Stimulated activated CD8-positive, alpha-beta memory T cell treated with anti-CD3 and anti-CD28 coated beads, Interleukin-12 subunit alpha, Interleukin-12 subunit beta, amount 100 ng/mL, for 1 hour (primary cell): ENCODE measurements around the gene ZFAND6.
"Not testable (repeated sequence)": the region's sequence is repeated elsewhere in the genome, so short reads cannot be mapped to it uniquely, and the experiment has no call there.

Experiments
- DNase-seq: peaks from one replicate; pipeline ENCODE4 v3.0.0-alpha.2; 2020; ENCODE audit warnings: low read depth

ZFAND6 gene

DNA sequence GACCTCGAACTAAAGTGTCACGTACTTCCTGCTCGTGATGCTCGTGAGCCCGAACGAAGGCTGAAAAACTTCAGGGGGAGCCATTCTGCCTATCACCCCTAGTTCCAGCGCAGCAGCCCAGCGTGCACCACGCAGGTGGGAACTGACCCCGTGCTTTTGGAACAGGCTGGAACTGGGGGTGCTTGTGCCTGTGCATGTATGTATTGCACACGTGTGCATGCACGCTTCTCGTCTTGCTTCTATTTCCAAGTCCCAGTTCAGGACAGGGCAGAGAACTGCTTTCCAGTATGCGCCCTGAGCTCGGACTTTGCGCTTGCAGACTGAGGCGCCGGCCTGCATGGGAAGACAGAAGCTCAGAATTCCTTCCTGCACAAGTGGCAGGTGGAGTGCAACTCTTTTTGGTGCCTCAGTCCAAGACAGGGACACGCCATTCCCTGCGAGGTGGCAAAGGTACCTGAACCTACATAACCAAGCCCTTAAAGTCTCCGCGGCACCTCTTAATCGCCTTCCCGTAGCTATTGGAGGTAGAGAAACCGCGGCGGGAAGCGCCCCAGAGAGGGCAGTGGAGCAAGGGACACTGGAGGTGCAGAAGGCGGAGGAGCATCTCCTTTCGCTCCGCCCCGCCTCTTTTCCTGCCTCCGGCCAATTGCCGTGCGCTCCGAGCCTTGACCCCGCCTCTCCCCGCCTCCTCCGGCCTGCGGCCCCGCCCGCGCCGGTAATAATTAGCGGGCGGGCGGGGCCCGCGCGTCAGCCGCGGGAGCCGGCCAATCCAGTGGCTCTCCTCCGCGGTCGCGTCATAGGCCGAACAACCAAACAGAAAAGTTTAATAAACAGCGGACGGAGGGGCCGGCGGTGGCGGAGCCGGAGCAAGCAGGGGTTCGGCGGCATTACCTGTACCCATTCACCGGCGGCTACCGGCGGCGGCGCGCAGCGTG lies at the start of gene ZFAND6:
Gene ZFAND6, plus strand, starts transcription at position 826 of the 935 bp plus-strand sequence. CDS start 60,669 bp downstream, outside the sequence.
- peak; percentile 93 for DNase-seq

DNA sequence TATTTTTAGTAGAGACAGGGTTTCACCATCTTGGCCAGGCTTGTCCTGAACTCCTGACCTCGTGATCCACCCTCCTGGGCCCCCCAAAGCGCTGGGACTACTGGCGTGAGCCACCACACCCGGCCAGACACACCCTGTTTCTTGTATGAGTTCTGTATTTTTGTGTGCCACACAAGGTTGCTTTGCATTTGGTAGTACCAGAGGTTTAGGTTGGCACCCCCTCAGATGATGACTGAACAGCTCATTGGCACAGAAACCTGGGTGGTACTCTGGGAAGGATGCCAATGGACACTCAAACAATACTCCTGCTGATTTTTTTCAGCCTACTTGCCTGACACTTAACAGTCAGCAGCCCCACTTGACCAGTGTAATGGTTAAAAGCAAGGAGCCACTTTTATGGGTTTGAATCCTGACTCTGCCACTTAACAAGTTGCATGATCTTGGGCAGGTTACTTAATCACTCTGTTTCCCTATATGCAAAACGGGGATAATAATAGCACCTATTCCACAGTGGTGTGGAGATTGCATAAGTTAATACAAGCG lies 49.3 kb upstream of the ZFAND6 start:
- no peak for DNase-seq

DNA sequence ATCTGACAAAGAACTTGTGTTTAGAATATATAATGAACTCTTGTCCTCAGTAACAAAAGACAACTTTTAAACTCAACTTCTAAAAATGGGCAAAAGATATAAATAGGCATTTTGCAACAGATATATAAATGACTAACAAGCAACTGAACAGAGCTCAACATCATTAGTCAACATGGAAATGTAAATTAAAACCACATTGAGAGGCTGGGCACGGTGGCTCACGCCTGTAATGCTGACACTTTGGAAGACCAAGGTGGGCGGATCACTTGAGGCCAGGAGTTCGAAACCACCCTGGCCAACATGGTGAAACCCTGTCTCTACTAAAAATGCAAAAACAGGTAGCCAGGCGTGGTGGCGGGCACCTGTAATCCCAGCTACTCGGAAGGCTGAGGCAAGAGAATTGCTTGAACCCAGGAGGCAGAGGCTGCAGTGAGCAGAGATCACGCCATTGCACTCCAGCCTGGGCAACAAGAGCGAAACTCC lies 48.4 kb upstream of the ZFAND6 start:
- not testable (repeated sequence) for DNase-seq

DNA sequence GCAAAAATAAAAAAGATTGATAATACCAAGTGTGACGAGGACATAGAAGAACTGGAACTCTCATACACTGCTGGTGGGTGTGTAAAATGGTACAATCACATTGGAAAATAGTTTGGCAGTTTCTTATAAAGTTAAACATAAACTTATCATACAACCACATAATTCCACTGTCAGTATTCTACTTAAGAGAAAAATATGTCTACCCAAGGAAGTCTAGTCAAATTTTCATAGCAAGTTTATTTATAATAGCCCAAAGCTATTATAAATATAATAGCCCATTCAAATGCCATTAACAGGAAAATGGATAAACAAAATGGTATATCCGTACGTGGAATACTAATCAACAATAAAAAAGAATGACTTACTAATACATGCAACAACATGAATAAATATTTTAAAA lies 47.9 kb upstream of the ZFAND6 start:
- DNase-seq = no peak

DNA sequence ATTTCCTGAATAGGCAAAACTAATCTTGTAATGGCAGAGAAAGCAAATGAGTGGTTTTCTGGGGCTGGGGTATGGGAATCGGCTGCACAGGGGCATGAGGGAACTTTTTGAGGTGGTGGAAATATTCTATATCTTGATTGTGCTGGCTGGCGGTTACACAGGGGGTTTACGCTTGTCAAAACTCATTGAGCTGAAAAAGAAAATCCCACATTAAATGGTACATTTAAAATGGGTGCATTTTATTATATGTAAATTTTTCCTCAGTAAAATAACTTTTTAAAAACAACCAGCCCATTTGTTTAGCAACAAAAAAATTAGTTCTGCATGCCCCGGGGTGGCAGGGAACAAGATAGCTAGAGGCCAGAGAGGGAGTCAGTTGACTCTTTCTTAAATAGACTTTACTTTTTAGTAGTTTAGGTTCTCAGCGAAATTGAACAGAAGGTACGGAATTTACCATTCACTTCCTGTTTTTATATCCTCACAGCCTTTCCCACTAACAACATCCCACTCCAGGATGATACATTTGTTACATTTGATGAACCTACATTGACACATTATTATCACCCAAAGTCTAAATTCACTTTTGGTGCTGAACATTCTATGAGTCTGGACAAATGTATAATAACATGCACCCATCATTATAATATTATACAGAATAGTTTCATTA lies 47.3 kb upstream of the ZFAND6 start:
- DNase-seq = no peak

DNA sequence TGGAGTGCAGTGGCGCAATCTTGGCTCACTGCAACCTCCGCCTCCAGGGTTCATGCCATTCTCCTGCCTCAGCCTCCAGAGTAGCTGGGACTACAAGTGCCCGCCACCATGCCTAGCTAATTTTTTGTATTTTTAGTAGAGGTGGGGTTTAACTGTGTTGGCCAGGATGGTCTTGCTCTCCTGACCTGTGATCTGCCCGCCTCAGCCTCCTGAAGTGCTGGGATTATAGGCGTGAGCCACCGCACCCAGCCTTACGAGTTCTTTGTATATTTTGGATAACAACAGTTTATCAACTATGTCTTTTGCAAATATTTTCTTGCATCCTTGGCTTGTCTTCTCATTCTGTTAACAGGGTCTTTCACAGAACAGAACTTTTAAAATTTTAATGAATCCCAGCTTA lies 45.3 kb upstream of the ZFAND6 start:
- DNase-seq = not testable (repeated sequence)

DNA sequence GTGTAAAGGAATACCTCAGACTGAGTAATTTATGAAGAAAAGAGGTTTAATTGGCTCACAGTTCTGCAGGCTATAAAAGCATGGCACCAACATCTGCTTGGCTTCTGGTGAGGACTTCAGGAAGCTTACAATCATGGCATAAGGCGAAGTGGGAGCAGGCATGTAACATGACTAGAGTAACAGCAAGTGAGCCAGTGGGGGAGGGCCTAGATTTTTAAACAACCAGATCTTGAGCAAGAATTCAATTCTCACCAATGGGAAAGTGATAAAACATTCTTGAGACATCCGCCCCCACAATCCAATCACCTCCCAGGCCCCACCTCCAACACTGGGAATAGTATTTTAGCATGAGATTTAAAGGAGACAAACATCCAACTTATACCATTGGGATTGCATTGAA lies 44.3 kb upstream of the ZFAND6 start:
- no peak for DNase-seq

DNA sequence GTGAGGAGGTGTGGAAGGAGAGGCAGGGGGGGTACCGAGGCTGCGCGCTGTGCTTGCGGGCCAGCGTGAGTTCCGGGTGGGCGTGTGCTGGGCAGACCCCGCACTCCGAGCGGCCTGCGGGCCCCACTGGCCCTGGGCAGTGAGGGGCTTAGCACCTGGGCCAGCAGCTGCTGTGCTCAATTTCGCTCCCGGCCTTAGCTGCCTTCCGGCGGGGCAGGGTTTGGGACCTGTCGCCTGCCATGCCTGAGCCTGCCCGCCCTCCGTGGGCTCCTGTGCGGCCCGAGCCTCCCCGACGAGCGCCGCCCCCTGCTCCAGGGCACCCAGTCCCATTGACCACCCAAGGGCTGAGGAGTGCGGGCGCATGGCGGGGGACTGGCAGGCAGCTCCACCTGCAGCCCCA lies 43.0 kb upstream of the ZFAND6 start:
- not testable (repeated sequence) for DNase-seq

DNA sequence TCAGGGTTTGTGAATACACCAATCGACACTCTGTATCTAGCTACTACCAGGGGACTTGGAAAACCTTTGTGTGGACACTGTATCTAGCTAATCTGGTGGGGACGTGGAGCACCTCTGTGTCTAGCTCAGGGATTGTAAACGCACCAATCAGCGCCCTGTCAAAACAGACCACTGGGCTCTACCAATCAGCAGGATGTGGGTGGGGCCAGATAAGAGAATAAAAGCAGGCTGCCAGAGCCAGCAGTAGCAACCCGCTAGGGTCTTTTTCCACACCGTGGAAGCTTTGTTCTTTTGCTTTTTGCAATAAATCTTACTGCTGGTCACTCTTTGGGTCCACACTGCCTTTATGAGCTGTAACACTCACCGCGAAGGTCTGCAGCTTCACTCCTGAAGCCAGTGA lies 42.3 kb upstream of the ZFAND6 start:
- not testable (repeated sequence) for DNase-seq

DNA sequence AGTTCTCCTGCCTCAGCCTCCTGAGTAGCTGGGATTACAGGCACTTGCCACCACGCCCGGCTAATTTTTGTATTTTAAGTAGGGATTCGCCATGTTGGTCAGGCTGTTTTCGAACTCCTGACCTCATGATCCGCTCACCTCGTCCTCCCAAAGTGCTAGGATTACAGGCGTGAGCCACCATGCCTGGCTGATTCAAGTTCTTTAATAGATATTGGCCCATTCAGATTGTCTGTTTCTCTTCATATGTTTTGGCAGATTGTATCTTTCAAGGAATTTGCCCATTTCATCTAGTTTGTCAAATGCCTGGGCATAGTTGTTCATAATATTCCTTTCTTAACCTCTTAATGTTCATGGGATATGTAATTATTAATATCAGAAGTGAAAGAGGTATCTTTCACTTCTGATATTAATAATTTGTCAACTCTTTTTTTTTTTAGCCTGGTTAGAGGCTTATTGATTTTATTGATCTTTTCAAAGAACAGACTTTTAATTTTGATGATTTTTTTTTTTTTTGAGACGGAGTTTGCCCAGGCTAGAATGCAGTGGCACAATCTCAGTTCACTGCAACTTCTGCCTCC lies 40.2 kb upstream of the ZFAND6 start:
- DNase-seq = no peak

DNA sequence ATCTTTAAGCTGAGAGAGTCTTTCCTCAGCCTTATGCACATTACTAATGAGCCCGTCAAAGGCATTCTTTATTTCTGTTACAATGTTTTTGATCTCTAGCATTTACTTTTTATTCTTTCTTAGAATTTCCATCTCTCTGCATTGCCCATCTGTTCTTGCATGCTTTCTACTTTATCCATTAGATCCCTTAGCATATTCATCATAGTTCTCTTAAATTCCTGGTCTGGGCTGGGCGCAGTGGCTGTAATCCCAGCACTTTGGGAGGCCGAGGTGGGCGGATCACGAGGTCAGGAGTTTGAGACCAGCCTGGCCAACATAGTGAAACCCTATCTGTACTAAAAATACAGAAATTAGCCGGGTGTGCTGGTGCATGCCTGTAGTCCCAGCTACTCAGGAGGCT lies 39.3 kb upstream of the ZFAND6 start:
- DNase-seq = not testable (repeated sequence)

DNA sequence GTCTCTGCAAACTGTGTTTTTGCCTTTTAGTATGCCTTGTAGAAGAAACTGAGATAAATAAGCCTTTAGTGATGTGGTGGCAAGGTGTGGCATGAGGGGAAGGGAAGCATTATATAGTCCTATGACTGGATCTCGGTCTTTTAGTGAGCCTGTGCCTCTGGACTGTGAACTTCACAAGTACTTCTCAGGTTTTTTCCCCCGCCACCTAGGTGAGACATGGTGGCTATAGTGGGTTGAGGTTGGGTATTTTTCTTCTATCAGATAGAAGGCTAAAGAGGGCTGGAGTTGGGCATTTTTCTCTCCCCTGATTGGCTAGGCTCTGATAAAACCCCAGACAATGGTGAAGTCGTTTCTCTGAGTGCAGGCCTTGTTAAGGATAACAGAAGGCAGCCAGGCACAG lies 38.7 kb upstream of the ZFAND6 start:
- DNase-seq = no peak

DNA sequence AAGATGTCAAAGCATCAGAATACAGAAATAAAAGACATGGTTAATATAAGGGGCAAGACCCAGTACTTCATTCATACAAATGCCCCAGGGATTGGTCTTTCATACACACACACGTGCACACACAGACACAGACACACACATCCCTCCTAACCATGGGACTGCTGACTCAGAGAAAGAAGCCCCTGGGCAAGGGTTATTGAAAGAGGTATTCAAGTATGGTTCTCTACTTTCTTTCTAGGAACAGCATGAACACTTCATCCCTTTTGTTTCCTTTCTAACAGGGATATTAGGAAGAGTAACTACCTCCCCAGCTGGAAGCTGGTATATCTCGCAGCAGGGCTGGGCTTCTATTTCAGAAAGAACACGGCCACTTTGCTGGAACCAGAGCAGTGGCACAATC lies 33.2 kb upstream of the ZFAND6 start:
- no peak for DNase-seq

DNA sequence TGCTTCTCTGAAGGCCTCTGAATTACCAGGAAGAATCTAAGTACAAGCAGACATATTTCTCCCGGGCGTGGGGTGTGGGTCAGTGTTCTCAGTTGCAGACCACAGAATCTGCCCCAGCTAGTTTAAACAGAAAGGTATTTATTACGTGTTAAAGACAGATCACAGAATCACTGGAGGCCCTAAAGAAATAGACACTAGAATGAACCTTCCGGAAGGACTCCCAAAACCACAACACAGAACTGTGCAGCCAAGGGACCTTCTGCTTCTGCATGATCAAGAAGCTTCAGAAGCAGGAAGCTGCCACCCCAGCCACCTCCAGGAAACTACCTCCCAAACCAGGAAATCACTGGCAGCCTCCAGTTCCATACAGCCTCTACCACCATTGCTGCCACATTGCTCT lies 32.7 kb upstream of the ZFAND6 start:
- DNase-seq = no peak

DNA sequence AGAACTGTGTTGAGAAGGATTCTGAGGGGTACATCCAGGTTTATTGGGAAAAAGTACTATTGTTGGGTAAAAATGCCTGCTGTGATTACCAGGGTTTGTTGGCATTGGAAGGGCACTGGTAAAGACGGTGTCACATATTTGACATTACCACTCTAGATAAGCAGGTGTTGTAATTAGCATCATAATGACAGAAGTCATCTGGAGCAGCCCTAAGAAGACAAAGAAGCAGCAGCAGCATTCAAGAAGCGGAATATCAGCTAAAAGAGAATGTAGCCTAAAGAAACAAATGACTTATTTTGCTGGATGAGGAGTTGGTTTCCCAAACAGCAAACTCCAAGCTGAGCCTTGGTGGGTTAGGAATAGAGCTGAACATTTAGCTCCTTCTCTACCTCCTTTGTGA lies 30.5 kb upstream of the ZFAND6 start:
- DNase-seq = no peak

DNA sequence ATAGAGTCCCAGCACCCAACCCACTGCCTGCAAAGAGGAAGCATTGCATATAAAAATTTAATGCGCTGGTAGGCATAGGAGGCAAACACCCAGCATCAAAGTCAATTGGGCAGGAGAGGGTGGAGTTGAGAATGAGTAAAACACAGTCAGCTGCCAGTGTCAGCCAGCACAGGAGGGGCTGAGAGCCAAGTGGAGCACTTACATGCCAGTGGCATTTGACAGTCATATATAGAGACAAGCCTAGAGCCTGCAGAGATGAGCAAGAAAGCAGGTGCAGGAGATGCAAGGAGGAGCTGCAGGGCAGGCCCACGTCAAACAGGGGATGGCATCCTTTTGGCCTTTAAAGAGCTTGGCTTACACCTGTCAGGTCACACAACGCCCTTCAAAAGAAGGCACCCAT lies 27.6 kb upstream of the ZFAND6 start:
- DNase-seq = no peak

DNA sequence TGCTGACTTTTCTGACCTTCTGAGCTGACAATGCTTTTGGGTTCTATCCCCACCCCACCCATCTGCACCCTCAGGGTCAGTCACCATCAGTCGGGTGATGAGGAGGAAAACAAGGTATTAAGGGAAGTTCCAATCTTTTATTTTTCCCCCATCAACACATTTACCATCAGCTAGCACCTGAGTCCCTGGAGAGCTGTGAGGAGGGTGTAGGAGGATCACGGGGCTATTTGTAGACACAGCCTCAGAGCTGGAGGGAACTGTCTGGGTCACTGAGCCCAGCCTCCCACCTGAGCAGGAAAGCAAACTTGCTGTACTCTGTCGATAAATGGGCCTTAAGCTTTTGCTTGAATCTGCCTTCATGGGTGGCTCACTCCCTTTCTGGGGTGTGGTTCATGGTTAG lies 24.8 kb upstream of the ZFAND6 start:
- DNase-seq = no peak

DNA sequence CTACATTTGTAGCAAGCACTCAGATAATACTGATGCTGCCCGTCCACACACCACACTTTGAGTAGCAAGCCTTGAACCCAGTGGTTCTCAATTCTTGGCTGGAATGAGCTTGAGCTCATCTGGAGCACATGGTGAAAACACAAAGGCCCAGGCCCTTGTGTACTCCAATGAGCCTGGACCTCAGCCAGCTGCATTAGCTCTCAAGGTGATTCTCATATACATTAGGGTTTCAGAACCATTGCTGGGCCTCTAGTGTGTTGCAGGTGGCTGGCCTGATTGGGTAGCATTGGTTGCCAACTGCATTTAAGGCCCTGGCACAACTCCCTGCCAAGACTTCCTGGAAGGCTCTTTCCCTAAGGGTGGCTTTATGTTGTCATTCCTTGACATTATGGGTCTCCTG lies 23.4 kb upstream of the ZFAND6 start:
- no peak for DNase-seq

DNA sequence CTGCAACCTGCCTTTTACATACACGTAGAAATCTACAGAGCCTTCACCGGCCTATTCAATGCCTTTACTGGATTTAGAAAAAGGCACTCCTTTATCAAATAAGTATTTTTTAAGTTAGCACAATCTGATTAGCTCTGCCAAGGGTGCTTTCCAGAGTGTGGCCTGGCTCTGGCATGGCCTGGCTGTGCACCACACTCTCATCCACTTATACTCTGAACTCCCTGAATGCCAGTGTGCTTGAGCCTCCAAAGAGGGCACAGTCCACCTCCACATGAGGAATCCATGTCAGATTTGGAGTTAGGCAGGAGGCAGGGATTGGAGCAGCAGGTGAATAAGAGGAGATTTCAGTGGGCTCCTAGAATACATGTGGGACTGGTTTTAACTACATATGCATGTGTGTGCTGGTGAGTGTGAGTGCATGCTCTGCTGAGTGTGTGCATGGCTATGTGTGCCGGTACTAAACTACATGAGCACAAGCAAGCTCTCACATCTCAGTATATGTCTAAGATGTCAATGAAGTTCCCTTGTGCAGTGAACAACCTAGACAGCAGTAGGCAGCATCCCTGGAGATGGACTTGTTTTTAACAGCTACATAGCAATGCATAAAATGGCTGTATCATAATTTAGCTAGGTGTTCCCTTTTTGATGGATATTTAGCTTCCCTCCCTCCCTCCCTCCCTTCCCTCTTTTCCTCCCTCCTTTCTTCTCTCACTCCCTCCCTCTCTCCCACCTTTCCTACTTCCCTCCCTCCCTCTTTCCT lies 17.8 kb upstream of the ZFAND6 start:
- no peak for DNase-seq

DNA sequence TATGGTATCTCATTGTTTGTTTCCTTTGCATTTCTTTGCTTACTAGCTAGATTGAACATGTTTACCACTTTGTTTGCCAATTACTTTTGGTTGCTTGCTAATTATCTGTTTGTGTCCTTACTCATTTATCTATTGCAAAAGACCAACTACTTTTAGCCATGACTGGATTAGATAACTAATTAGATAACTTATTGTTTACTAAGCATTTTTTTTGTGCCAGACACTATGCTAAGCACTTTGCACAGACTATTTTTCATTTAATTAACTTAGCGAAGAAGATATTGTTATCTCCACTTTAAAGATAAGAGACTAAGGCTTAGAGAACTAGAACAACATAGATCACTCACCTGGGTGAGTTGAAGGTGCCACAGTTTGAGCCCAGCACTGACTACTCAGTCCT lies 16.9 kb upstream of the ZFAND6 start:
- DNase-seq = no peak

DNA sequence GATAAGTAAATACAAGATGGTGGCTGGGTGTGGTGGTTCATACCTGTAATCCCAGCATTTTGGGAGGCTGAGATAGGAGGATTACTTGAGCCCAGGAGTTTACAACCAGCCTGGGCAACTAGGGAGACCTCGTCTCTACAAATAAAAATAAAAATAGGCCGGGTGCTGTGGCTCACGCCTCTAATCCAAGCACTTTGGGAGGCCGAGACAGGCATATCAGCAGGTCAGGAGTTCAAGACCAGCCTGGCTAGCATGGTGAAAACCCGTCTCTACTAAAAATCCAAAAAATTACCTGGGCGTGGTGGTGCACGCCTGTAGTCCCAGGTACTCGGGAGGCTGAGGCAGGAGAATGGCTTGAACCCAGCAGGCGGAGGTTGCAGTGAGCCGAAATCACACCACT lies 14.3 kb upstream of the ZFAND6 start:
- not testable (repeated sequence) for DNase-seq

DNA sequence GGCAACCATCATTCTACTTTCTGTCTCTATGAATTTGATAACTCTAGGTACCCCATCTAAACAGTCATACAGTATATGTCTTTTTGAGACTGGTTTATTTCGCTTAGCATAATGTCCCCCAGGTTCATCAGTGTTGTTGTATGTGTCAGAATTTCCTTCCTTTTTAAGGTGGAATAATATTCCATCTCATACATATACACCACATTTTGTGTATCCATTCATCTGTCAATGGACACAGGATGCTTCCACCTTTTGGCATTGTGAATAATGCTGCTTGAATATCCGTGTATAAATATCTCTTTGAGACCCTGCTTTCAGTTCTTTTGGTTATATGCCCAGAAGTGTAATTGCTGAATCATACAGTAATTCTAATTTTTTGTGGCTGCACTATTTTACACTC lies 10.4 kb upstream of the ZFAND6 start:
- no peak for DNase-seq
